Osteoblast (primary cell): Measurements from ENCODE around the gene RNF145. TPM values are rescaled to one million over a fixed set of nuclear protein-coding genes. Genes with fewer than 3 reads are reported as not detected.
A peak's percentile ranks its signal among the peaks of the same experiment; 100 is the strongest.

Experiments
- DNase-seq: peaks from one replicate; pipeline ENCODE4 v3.0.0; 2011; ENCODE audit warnings: low spot score, mixed read lengths; ENCODE audit not compliant: insufficient read length; ENCODE audit errors: missing footprints
- H2AFZ ChIP-seq: 2 replicates; pipeline ENCODE4 v1.6.0; 2011; ENCODE audit warnings: mild to moderate bottlenecking, low read length
- H3K27ac ChIP-seq: 2 replicates; pipeline ENCODE4 v1.5.1; 2011; ENCODE audit warnings: mild to moderate bottlenecking, low read depth, low read length, moderate library complexity
- H3K27me3 ChIP-seq: 2 replicates; pipeline ENCODE4 v1.6.0; 2012; ENCODE audit warnings: mild to moderate bottlenecking, control low read depth, inconsistent platforms, low read length, moderate library complexity; ENCODE audit not compliant: insufficient read depth
- H3K36me3 ChIP-seq: 2 replicates; pipeline ENCODE4 v1.5.1; 2011; ENCODE audit warnings: mild to moderate bottlenecking, low read length, control low read depth, moderate library complexity; ENCODE audit not compliant: insufficient read depth
- H3K4me1 ChIP-seq: 2 replicates; pipeline ENCODE4 v1.5.1; 2011; ENCODE audit warnings: mild to moderate bottlenecking, low read length, control low read depth, moderate library complexity; ENCODE audit not compliant: insufficient read depth
- H3K4me2 ChIP-seq: 2 replicates; pipeline ENCODE4 v1.6.0; 2011; ENCODE audit warnings: mild to moderate bottlenecking, low read length; ENCODE audit not compliant: insufficient read depth
- H3K4me3 ChIP-seq: fragments of 200-600 bp; sonication (generic); 3 replicates; pipeline ENCODE4 v1.5.1; 2012; ENCODE audit warnings: mild to moderate bottlenecking, low read length, inconsistent platforms; ENCODE audit not compliant: insufficient read depth
- H3K79me2 ChIP-seq: 2 replicates; pipeline ENCODE4 v1.6.0; 2012; ENCODE audit warnings: mild to moderate bottlenecking, low read length, control low read depth, inconsistent platforms; ENCODE audit not compliant: insufficient read depth
- H3K9me3 ChIP-seq: 2 replicates; pipeline ENCODE4 v1.5.1; 2011; ENCODE audit warnings: low read depth, low read length, control low read depth
- H4K20me1 ChIP-seq: 2 replicates; pipeline ENCODE4 v1.6.0; 2012; ENCODE audit warnings: mild to moderate bottlenecking, low read length, control low read depth; ENCODE audit not compliant: insufficient read depth
- CTCF ChIP-seq: IDR thresholded peaks from 2 replicates; pipeline ENCODE4 v1.5.1; 2011; ENCODE audit warnings: mild to moderate bottlenecking, low read depth, low read length, moderate library complexity; ENCODE audit errors: extremely low read depth
- total RNA-seq: library from RNA; depleted of rRNA; stranded (reverse); fragments of >200 nt; gene quantifications from 2 replicates; pipeline ENCODE4 v1.2.3, GENCODE V29; 2012

The RNF145 gene
- total RNA-seq, 1 donor: 38.4 TPM

- Histone ChIP-seq H3K27me3 (no peaks in the 10 kb centered on the region), H3K4me3 (no peak overlapping the region), H3K4me2 (peak overlapping the region; percentile 64), H4K20me1 (no peaks in the 10 kb centered on the region), H3K4me1 (peaks cover 76% of the 10 kb centered on the region), H3K36me3 (no peaks in the 10 kb centered on the region), H3K79me2 (peaks cover 43% of the 10 kb centered on the region), H3K9me3 (no peaks in the 10 kb centered on the region), H3K27ac (peak overlapping the region; percentile 89), H2AFZ (no peak overlapping the region)
- TF ChIP-seq CTCF: no peak
- no peak for DNase-seq
Observed at GRCh38 chr5:159184236-159184635, 25.1 kb downstream of the RNF145 start.

- Histone ChIP-seq H3K27ac (peak overlapping the region; percentile 89), H3K79me2 (peaks cover 37% of the 10 kb centered on the region), H3K4me1 (peaks cover 82% of the 10 kb centered on the region), H3K27me3 (no peaks in the 10 kb centered on the region), H2AFZ (no peak overlapping the region), H3K9me3 (no peaks in the 10 kb centered on the region), H4K20me1 (no peaks in the 10 kb centered on the region), H3K4me2 (no peak overlapping the region), H3K4me3 (no peak overlapping the region), H3K36me3 (no peaks in the 10 kb centered on the region)
- DNase-seq: no peak
- no peak for TF ChIP-seq CTCF
Observed at GRCh38 chr5:159183247-159183646, 26.1 kb downstream of the RNF145 start.

- Histone ChIP-seq H3K79me2 (peaks cover 35% of the 10 kb centered on the region), H3K4me2 (no peak overlapping the region), H4K20me1 (no peaks in the 10 kb centered on the region), H2AFZ (no peak overlapping the region), H3K27ac (peak overlapping the region; percentile 89), H3K4me1 (peaks cover 82% of the 10 kb centered on the region), H3K9me3 (no peaks in the 10 kb centered on the region), H3K4me3 (no peak overlapping the region), H3K36me3 (no peaks in the 10 kb centered on the region), H3K27me3 (no peaks in the 10 kb centered on the region)
- no peak for TF ChIP-seq CTCF
- DNase-seq: no peak
Observed at GRCh38 chr5:159182691-159183090, 26.7 kb downstream of the RNF145 start.

- no peak overlapping the region for H3K4me2 ChIP-seq
- H3K27ac ChIP-seq: peak overlapping the region; percentile 89
Observed at GRCh38 chr5:159181651-159182050, 27.7 kb downstream of the RNF145 start.

More at GRCh38 chr5:159181651-159182050, 27.7 kb downstream of the RNF145 start:
- no peak for DNase-seq
- Histone ChIP-seq H3K27me3 (no peaks in the 10 kb centered on the region), H3K4me1 (peaks cover 81% of the 10 kb centered on the region), H4K20me1 (no peaks in the 10 kb centered on the region), H3K4me3 (no peak overlapping the region), H3K9me3 (no peaks in the 10 kb centered on the region), H3K79me2 (peaks cover 36% of the 10 kb centered on the region), H2AFZ (no peak overlapping the region), H3K36me3 (no peaks in the 10 kb centered on the region)
- TF ChIP-seq CTCF: no peak
